ENCODE measurements around the gene MESD. TPM values are rescaled to one million over a fixed set of nuclear protein-coding genes. Genes with fewer than 3 reads are reported as not detected.
A peak's percentile ranks its signal among the peaks of the same experiment; 100 is the strongest.

The MESD gene
- 23.5 to 26.5 TPM (median 23.8 TPM) in 3 replicates for total RNA-seq
- long read RNA-seq, full-length matches to known transcripts: 86 of 107 reads
- long read RNA-seq, partial matches to known transcripts: 11 of 107 reads
- long read RNA-seq, other reads (novel, unspliced or antisense): 10 of 107 reads

- Mint-ChIP-seq H3K36me3 (ENCODE audit: low read depth) (no peaks in the 10 kb centered on the region), H3K27ac (ENCODE audit: unreplicated experiment) (peak within 1 kb of the TSS; percentile 91), H3K4me3 (ENCODE audit: unreplicated experiment) (peak within 1 kb of the TSS; percentile 93), H3K4me1 (ENCODE audit: low read depth) (peaks cover 48% of the 10 kb centered on the region), H3K9me3 (ENCODE audit: low read depth) (no peaks in the 10 kb centered on the region), H3K27me3 (ENCODE audit: low read depth) (no peaks in the 10 kb centered on the region)
- no peak for TF ChIP-seq CTCF (IDR thresholded peaks at IDR 0.05)
- peak; percentile 98 for DNase-seq (ENCODE audit: low spot score)
These were observed at the start of gene MESD for GRCh38 chr15:80989518-80990478. TSS of gene MESD (minus strand) at chr15:80989819. CDS start at chr15:80989791, 28 bp downstream.

GRCh38 chr15:81038975-81039607, 49.5 kb upstream of the MESD start:
- Mint-ChIP-seq H3K27ac (ENCODE audit: unreplicated experiment) (no peak overlapping the region), H3K9me3 (ENCODE audit: low read depth) (no peaks in the 10 kb centered on the region), H3K36me3 (ENCODE audit: low read depth) (no peaks in the 10 kb centered on the region), H3K4me3 (ENCODE audit: unreplicated experiment) (no peak overlapping the region), H3K4me1 (ENCODE audit: low read depth) (peaks cover 11% of the 10 kb centered on the region), H3K27me3 (ENCODE audit: low read depth) (no peaks in the 10 kb centered on the region)
- no peak for DNase-seq (ENCODE audit: low spot score)
- no peak for TF ChIP-seq CTCF (IDR thresholded peaks at IDR 0.05)

GRCh38 chr15:81037952-81038743, 48.5 kb upstream of the MESD start:
- Mint-ChIP-seq H3K4me1 (ENCODE audit: low read depth) (peaks cover 15% of the 10 kb centered on the region), H3K27ac (ENCODE audit: unreplicated experiment) (no peak overlapping the region), H3K4me3 (ENCODE audit: unreplicated experiment) (no peak overlapping the region), H3K9me3 (ENCODE audit: low read depth) (no peaks in the 10 kb centered on the region), H3K36me3 (ENCODE audit: low read depth) (no peaks in the 10 kb centered on the region), H3K27me3 (ENCODE audit: low read depth) (no peaks in the 10 kb centered on the region)
- TF ChIP-seq CTCF (IDR thresholded peaks at IDR 0.05): no peak
- no peak for DNase-seq (ENCODE audit: low spot score)

GRCh38 chr15:81033508-81033907, 43.9 kb upstream of the MESD start:
- Mint-ChIP-seq H3K4me1 (ENCODE audit: low read depth) (peaks cover 20% of the 10 kb centered on the region), H3K4me3 (ENCODE audit: unreplicated experiment) (no peak overlapping the region), H3K36me3 (ENCODE audit: low read depth) (peaks cover 5% of the 10 kb centered on the region), H3K27ac (ENCODE audit: unreplicated experiment) (no peak overlapping the region), H3K9me3 (ENCODE audit: low read depth) (peaks cover 5% of the 10 kb centered on the region), H3K27me3 (ENCODE audit: low read depth) (no peaks in the 10 kb centered on the region)
- no peak for TF ChIP-seq CTCF (IDR thresholded peaks at IDR 0.05)
- no peak for DNase-seq (ENCODE audit: low spot score)
